ENCODE measurements around the gene FCRL5. TPM values are rescaled to one million over a fixed set of nuclear protein-coding genes. Genes with fewer than 3 reads are reported as not detected.
"Not testable (repeated sequence)": the region's sequence is repeated elsewhere in the genome, so short reads cannot be mapped to it uniquely, and the experiment has no call there.

The FCRL5 gene
- total and polyA plus RNA-seq, 8 donors = 0.08 to 1.5 (median 0.13) TPM; not detected in 1

- no peak overlapping the region for H3K27ac ChIP-seq
- DNase-seq = no peak
- TF ChIP-seq, protein P1, sequence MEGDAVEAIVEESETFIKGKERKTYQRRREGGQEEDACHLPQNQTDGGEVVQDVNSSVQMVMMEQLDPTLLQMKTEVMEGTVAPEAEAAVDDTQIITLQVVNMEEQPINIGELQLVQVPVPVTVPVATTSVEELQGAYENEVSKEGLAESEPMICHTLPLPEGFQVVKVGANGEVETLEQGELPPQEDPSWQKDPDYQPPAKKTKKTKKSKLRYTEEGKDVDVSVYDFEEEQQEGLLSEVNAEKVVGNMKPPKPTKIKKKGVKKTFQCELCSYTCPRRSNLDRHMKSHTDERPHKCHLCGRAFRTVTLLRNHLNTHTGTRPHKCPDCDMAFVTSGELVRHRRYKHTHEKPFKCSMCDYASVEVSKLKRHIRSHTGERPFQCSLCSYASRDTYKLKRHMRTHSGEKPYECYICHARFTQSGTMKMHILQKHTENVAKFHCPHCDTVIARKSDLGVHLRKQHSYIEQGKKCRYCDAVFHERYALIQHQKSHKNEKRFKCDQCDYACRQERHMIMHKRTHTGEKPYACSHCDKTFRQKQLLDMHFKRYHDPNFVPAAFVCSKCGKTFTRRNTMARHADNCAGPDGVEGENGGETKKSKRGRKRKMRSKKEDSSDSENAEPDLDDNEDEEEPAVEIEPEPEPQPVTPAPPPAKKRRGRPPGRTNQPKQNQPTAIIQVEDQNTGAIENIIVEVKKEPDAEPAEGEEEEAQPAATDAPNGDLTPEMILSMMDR (IDR thresholded peaks at IDR 0.05) = no peak
- no peaks in the 10 kb centered on the region for H3K9me3 ChIP-seq
- no peak for ATAC-seq
- no peak overlapping the region for H3K4me3 ChIP-seq
- no peaks in the 10 kb centered on the region for H3K4me1 ChIP-seq
- peaks cover 0 to 5% of the 10 kb centered on the region in 2 donors for H3K27me3 ChIP-seq
- H3K36me3 ChIP-seq = no peaks in the 10 kb centered on the region
- intact Hi-C loops (cut with DNase I) = no loop called here
These were observed 5.8 kb upstream of the FCRL5 start for GRCh38 chr1:157558119-157558518.

DNA sequence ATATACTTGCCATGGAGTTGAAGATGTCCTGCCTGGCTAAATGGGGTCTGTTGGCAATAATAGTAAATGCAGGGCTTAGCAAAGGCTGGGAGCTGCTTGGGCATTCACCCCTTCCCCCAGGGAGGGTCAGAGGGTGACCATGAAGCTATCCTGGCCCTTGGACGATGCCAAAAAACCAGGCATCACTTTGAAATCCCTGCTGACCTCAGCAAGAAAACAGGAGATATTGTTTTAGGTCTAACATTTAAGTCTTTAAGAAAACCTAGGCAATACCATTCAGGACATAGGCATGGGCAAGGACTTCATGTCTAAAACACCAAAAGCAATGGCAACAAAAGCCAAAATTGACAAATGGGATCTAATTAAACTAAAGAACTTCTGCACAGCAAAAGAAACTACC lies 4.2 kb downstream of the FCRL5 start:
- DNase-seq; H3K36me3 ChIP-seq; H3K9me3 ChIP-seq; H3K27me3 ChIP-seq; H3K4me3 ChIP-seq; ATAC-seq; H3K27ac ChIP-seq; intact Hi-C loops (cut with DNase I); H3K4me1 ChIP-seq: not testable (repeated sequence)

DNA sequence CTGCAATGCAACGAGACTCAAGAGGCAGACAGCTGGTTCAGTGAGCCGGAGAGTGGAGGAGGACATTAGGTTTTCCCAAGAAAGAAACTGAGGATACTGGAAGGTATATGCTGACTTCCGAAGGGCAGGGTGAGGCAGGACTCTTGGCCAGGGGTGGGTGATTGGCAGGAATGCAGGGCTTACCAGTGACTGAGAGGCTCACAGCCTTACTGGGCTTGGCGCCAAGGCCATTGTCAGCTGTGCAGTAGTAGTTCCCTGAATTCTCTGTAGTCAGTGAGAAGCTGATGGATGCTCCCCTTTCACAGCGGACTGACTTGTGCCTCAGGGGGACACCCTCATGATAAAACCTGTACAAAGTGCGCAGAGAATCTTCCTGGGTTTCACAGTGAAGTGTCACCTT lies 9.6 kb downstream of the FCRL5 start:
- DNase-seq (peak in 1 of 4 donors; percentile 9), ATAC-seq (peak; percentile 63)
- Histone ChIP-seq H3K4me3 (no peak overlapping the region), H3K9me3 (no peaks in the 10 kb centered on the region), H3K27ac (no peak overlapping the region), H3K27me3 (peaks cover 0 to 10% of the 10 kb centered on the region in 2 donors), H3K36me3 (no peaks in the 10 kb centered on the region), H3K4me1 (no peaks in the 10 kb centered on the region)
- intact Hi-C loops (cut with DNase I) = no loop called here
- TF ChIP-seq, protein P1 (IDR thresholded peaks at IDR 0.05) = no peak

GRCh38 chr1:157540852-157541251 lies 11.5 kb downstream of the FCRL5 start:
- ATAC-seq (no peak), DNase-seq (no peak)
- no peak overlapping the region for H3K27ac ChIP-seq
- H3K9me3 ChIP-seq = no peaks in the 10 kb centered on the region
- no peak overlapping the region for H3K4me3 ChIP-seq
- TF ChIP-seq, protein P1 (IDR thresholded peaks at IDR 0.05) = no peak
- no peaks in the 10 kb centered on the region for H3K4me1 ChIP-seq
- intact Hi-C loops (cut with DNase I) = no loop called here
- peaks cover 0 to 10% of the 10 kb centered on the region in 2 donors for H3K27me3 ChIP-seq
- H3K36me3 ChIP-seq = no peaks in the 10 kb centered on the region

DNA sequence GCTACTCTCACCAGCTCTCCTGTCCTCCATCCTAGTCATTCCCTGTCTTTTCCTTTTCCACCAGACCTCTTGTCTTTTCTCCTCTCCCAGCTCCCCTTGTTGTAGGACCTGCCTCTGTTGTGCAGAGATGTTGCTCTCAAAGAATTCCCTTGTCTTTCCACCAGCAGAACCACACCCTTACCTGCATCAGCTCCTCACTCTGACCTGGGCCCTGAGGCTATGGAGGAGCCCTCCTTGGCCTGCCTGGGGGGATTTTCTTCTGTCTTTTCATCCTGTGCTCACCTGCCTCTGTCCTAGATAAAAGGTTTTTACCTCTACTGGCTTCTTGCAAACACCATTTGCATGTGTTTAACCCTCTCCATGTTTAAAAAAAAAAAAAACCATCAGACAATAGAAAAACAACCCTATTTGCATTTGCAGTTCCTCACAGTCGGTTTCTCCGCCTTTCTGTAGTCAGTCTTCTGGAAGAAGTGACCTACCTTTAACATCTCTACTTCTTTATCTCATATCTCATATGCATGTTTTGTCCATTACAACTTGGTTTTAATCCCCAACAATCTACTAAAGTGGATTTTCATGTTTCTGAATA lies 12.1 kb downstream of the FCRL5 start:
- Histone ChIP-seq H3K4me1 (no peaks in the 10 kb centered on the region), H3K27me3 (peaks cover 0 to 10% of the 10 kb centered on the region in 2 donors), H3K9me3 (no peaks in the 10 kb centered on the region), H3K36me3 (no peaks in the 10 kb centered on the region), H3K4me3 (no peak overlapping the region), H3K27ac (no peak overlapping the region)
- DNase-seq (no peak), ATAC-seq (no peak)
- TF ChIP-seq, protein P1 (IDR thresholded peaks at IDR 0.05) = no peak
- intact Hi-C loops (cut with DNase I) = no loop called here

DNA sequence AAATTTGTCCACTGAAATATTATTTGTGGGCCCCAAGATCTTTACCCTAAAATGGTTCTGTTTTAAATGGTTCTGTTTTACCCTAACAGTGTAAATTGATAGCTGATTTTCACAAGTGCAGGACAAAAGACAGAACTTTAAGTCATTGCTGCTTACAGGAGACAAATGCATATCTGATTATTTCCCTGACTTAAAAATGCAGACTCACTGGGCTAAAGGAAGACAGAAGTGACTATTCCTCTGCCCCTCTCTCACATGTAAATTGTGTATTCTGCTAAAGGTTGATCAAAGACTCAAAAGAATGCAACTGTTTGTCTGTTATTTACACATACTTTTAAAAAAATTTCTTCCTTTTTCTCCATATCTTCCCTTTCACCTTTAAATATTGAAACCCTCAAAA lies 12.7 kb downstream of the FCRL5 start:
- ATAC-seq = no peak
- Histone ChIP-seq H3K27me3 (peaks cover 0 to 10% of the 10 kb centered on the region in 2 donors), H3K4me1 (no peaks in the 10 kb centered on the region), H3K4me3 (no peak overlapping the region), H3K36me3 (no peaks in the 10 kb centered on the region), H3K9me3 (no peaks in the 10 kb centered on the region), H3K27ac (no peak overlapping the region)
- TF ChIP-seq, protein P1 (IDR thresholded peaks at IDR 0.05) = no peak
- intact Hi-C loops (cut with DNase I) = no loop called here
- no peak for DNase-seq
